Bone marrow (tissue), 2 donors: ENCODE data around the gene GRID1.
"Not testable (repeated sequence)": the region's sequence is repeated elsewhere in the genome, so short reads cannot be mapped to it uniquely, and the experiment has no call there.

ENCODE experiments used
- DNase-seq, 2 donors: peaks; one replicate each; lab custom pipeline; 2025; lab: John Stamatoyannopoulos, UW

Gene GRID1

DNA sequence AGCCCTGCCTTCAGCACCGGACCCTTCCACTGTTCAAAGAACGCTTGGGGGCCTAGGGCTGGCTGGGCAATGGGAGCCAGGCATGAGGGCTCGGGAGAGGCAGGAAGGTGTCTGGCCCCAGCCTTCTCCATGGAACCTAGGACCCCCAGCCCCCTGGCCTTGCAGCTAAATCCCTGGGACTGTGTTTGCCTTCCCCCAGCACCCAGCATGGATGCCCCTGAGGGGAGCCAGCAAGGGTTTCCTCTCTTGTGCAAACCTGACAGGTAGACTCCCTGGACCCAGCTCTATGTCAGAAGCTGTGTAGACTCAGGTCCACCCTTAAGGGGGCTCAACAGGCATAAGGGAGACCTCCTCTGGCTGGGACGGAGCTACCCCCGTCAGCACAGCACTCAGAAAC lies 288.0 kb downstream of the GRID1 start:
- DNase-seq: no peak

DNA sequence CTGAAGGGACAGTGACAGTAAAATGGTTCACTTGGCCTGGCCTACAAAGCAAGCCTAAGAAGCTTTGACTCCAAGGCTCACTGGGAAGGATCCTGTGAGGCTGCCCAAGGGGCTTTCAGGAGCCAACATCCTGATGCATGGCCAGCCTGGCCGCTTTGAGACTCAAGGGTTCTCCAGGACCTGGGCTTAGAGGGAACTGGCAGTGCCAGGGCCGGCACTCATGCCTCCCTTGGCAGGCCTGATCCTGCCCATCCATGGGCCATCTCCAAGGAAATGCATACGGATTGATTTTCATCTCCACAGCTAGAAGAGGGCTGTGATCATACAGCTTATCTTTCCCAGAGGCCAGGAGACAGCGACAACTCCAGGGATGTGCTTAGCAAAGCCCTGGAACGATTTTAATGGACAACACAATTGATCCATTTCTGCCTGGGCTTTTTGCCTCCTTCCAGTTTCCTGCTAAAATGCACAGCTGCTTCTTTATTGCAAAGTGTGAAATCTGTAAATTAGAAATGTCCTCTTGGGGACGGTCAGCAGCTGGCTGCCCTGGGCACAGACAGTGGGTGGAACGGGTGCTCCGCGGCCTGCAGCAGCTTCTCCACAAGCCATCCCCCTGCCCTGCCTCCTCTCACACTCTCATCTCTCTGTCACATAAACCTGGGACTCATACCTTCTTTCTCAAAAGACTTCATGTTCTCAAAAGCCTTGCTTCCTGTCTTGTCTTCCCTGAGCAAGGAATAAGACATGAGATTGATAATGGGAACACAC lies 288.5 kb downstream of the GRID1 start:
- DNase-seq: no peak

DNA sequence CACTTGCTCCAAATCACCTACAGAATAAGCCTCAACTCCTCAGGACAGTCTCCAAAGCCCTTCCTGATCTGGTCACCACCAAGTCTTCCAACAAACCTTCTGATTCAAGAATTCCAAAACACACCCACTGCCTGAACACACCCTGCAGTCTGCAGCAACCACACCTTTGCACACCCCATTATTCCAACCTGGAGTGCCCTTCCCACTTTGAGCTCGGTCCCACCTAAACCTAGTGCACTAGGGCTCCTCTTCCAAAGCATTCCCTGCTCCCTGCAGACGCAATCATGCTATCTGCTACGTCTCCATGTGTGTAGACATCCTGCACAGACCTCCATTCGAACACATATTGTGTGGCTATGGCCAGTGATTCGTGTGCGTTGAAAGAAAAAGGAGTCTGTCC lies 289.3 kb downstream of the GRID1 start:
- no peak for DNase-seq

DNA sequence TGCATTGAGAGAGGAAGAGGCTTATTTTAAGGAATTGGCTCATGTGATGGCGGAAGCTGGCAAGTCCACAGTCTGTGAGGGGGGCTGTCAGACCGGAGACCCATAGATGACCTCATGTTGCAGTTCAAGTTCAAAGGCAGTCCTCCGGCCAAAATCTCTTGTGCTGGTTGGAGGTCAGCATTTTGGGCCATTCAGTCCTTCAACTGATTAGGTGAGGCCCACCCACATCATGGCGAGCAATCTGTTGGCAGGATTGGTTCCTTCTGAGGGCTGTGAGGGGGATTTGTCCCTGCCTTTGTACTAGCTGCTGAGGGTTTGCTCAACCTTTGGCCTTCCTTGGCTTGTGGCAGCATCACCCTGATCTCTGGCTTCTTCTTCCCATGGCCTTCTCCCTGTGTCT lies 290.1 kb downstream of the GRID1 start:
- not testable (repeated sequence) for DNase-seq

DNA sequence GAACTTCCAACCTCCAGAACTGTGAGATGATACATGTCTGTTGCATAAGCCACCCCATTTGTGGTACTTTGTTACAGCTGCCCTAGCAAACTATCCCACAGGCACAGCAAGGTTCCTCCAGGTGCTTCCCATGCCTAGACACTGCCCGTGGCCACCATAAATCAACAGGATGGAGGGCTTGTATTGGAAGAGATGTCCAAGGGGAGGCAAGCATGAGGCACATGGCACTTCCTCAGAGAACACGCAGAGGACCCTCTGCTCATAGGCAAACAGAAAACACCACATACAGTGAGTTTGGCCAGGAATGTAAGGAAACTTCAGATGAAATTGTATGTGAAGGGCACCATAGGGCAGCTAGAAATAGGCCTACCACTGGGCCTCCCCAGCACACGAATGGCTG lies 291.1 kb downstream of the GRID1 start:
- DNase-seq: no peak

DNA sequence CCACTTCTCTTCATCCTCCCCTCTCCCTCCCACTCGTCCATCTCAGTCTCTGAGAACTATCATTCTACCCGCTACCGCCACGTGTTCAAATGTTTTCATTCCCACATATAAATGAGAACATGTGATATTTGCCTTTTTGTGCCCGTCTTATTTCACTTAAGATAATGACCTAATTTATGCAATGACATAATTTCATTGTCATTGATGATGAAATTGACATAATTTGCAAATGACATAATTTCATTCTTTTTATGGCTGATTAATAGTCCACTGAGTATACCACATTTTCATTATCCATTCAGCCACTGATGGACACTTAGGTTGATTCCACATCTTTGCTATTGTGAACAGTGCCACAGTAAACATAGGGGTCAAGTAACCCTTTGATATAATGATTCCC lies 292.3 kb downstream of the GRID1 start:
- DNase-seq: no peak

DNA sequence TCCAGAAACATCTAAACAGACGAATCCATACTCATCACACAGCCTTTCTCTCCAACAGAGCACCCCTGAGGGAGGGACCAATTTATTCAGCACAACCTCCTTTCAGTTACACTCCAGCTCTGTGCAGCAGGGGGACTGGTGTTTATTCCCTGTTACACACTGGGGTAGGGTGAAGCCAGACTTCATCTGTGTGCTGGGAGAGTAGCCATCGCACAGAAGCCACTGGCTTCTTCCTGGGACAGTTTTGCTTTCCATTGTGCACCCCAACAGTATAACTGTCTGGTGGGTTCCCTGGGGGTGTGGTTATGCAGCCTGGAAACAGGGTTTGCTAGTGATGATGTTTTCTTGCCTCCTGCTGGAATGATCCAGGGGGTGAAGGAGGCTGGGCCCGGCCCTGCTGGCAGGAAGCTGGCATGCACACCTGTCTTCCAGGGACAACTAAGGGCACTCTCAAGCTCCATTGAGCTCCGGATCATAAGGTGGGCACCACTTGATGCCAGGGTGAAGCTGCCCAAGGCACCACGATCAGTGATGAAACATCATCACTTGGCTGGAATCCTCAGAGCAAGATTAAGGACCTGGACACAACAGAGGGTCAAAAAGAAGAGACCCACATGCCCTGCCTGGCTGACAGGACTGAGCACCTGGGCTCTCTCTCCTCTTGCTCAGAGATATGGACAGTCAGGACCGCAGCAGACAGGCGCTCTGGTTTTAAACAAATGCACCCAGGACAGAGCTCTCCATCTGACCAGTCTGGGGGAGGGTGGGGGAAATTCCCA lies 293.2 kb downstream of the GRID1 start:
- no peak for DNase-seq

DNA sequence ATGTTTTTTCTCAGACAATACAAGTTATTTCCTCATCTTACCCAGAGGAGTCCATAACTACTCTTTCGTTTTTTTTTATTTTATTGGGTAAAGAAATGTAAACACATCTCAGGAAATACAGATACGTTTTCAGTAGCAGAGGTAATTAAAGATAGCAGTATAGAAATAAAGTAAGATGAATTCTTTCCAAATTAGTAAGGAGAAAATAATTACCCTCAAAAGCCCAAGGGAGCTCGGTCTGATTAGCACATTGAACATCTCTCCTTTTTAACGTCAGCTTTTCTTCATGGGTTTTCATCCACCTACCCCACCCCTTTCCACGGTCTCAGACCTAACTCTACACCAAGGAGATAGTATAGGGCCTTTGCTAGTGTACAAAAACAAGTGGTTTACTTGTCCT lies 294.2 kb downstream of the GRID1 start:
- DNase-seq: no peak

DNA sequence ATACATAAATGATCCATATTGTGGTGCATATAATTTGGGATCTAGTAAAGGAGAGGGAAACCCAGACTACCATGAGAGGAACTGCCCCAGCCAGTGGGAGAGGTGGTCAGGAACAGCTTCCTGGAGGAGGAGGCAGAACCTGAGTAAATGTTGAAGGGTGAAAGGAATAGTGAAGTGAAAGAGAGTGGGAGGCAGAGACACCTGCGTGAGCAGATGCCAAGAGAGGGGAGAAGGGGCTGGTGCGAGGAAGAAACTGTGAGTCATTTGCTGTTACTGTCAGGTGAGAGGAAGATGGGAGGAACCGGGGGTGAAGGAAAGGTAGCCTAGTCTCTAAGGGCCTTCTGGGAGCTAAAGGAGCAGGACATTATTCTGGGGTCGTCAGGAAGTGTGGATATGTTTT lies 294.8 kb downstream of the GRID1 start:
- DNase-seq: no peak

DNA sequence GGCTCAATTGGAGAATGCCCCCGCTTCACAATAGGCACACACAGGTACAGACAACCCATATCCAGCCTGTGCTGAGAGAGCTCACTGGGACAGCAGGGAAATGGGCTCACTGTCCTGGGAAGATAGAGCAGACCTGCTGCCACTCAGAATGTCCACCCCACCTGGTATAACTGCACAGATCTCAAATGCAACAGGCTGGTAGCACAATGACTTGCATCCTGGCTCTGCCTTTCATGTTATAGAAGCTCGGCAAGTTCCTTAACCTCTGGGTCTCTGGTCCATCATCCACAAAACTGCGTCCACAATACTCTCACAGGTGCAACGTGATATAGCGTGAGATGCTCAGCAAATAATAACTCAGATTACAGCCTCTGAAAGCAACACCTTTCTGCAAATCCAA lies 295.4 kb downstream of the GRID1 start:
- DNase-seq: no peak

DNA sequence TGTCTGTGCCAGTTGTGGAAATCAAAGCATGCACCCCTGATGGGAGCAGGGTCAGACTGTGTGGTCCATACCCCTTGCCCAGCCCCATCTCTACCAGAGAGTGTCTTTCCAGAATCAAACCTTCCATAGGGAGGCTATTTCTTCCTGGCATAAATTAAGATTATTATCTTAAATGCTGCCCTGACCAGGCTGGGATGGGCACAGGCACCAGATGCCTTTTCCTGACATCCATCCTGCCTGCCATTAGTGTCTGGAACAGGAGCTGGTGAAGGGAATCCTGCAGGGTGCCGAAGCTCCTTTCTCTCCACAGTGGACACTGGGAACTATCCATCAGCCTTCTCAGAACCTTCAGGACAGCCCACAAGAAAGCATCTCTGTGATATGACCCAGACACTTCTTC lies 296.3 kb downstream of the GRID1 start:
- no peak for DNase-seq

DNA sequence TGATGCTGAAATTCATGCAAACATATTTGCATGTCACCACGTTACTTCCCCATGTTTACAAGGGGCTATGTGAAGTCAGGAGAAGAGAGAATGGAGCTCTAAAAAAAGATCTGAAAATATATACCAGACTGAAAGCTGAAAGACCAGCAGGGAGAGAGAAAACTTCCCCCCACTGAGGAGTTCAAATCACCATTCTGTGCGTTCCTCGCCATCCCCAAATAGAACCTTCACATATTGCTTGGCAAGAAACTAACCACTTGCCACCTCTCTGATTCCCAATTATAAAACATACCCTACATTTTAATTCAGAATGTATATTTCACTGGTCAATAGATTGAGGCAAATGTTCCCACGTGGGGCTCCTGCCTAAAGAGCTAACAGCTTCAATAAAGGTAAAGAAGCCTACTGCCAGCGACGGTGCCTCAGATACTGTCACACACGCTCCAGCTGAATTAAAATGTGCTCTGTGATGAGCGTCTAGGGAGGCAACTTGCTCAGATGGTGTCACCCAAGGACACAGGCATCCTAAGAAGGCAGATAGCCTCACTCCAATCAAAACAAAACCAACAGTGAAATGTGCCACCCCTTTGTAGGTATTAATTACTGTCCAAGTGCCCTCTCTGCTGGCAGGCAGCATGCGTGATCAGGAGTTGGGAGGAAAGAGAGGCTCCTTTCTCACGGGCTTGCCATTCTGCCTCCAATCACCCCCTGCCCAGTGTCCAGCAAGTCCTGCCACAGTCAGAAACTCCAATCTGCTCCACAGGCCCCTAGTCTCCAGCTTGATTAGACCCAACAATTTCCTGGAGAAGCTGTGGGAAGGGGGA lies 298.2 kb downstream of the GRID1 start:
- DNase-seq: no peak

DNA sequence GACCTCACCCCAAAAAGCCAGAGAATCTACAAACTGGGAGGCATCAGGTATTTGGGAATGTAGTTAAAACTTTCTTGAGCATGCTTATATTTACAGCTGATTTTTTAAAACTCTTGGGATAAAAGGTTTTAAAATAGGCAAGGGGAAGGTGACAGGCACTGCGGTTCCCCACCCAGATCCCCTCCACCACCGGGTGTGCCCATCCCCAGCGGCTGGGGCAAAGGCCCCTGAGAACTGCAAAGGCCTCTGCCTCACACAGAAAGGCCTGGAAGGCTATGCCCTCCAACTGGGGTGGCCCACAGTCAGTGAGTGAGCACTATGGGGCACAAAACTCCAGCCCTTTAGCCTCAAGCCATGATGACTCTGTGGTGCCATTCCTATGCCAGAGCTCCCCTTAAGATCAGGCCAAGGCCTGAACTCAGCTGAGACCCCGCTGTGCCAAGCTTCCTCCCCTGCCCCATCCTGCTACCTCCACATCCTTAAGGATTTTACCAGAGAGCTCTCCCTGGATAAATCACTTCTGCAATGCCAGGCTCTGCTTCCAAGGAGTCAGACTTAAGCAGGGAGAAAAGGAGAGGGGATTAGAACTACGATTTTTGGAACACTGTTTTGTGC lies 299.1 kb downstream of the GRID1 start:
- no peak for DNase-seq

DNA sequence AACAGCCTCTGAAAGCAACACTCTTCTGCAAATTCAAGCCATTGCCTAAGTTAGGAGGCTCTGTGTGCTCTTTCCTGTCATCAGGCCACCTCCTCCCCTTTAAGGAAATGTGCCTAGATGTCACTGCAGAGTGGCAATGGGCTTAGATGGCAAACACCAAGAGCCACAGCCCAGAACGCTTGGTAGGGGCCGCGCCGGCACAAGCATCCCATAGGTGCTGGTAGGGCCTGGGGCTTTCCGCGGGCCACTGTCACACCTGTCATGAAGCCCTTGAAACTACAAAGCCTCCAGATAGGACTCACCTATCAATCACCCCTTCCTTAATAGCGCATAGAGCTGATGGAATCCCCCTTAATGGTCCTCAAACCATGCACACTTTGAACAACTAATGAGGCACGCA lies 299.9 kb downstream of the GRID1 start:
- no peak for DNase-seq

DNA sequence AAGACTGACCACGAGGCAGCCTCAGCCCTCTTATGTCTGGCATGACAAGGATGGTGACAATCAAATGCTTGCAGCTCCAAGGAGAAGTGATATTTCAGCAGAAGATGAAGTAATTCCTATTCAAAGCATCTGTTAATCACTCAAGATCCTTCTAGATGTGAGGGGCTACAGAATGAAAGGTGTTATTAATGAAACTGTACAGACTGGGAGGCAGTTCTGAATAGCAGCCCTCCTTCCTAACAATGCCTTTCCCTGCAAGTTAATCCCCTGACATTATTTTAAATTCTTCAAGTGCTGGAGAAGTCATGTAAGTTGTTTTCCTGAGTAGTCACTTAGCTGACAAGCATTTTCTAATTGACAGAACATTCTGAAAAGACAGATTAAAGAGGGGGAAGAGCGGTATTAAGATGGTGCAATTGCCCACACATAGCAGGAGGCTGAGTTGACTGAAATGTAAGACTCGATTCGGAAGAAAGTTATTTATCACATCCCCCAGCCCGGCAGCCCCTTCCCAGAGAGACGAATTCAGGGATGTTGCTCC lies 300.8 kb downstream of the GRID1 start:
- no peak for DNase-seq

DNA sequence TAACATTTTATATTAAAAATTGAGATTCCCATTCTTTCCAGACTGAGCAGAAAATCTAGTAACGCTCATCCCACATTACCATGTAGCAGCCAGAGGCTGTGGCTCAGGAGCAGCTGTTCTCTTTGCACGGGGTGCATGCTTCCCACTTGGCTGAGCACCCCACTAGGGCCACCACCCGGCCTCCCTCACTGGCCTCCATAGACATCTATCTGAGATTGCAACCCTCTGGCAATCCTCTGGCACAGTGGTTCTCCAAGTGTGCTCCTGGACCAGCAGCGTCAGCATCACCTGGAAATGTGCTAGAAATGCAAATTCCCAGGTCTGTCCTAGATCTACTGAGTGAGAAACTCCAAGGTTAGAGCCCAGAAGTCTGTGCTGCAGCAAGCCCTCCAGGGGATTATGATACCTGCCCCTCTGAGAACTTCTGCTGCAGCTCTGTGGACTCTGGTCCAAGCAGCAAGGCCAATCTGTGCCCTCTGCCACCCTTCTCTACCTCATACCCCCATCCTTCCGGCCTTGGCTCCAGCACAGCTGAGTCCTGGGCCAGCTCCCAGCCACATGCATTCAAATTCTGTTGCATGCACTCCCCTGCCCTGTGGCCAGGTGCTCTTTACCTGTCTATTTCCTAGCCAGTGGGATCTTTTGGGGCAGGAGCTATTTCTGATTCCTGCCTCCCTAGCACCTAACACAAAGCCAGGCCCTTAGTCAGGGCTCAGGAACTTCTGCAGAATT lies 301.5 kb downstream of the GRID1 start:
- no peak for DNase-seq

DNA sequence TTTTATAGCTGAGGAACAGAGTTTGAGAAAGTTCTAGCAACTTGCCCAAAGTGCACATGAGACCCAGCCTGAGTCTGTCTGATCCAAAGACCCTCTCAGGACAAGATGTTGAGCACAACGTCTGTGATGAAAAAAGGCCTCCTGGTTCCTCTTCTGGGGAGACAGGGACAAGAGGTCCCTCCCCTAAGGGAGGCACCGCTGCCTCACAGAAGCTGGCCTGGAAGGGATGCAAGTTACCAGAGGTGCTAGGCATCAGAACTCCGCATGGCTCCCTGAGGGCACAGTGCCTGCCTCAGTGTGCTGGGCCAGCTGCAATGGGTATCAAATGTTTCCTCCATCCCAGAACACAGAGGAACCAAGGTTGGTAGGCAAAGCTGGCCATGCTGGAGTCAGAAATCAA lies 302.4 kb downstream of the GRID1 start:
- no peak for DNase-seq

DNA sequence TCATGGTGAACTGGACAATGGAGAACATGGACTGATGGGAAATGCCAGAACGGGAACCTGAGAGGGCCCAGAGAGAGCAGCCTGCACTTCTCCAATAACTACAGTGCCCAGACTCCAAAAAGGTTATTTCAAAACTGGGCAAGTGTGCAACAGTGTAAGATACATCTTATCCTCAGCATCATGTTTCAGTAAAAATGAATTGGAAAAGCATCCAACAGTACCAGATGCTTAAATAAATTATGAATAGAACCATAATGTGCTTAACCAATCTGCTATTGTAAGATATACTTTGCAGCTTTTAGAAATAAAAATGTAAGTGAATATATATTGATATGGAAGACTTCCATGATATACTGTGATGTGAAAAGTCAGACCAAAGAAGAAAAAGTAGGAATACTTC lies 303.3 kb downstream of the GRID1 start:
- no peak for DNase-seq

DNA sequence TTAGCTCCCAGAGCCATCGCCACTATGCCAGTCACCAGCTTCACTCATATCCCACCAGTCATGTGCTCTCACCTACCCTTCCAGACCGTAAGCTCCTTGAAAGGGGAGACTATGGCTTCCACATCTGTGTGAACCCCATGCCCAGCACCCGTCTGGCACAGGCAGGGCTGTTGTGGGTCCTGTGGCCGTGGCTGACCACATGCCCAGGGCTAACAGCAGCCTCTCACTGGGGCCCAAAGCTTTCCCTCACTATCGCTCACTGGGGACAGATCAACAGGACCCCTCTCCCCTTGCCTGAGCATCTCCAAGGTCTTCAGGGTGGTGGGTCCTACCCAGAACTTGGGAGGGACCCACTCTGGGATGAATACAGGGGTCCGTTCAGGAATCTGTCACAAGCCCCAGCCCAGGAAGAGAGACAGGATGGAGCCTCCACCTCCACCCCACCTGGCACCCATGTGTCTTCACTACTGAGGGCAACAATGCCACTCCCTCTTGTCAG lies 303.9 kb downstream of the GRID1 start:
- DNase-seq: no peak

DNA sequence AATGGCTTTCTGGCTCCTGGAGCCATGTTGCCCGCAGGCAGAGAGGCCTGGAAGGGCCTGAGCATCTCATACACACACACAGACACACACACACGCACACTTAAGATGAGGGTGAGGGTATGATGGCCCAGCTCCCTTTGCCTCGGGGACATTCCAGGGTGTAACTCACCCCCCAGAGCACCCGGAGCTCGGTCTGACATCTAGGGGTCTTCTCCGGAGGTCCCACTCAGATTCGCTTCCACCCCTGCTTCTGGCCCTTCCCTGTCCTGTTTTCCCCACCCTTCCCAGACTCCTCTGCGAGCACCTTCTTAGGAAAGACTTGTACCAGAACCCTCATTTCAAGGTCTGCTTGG lies 304.4 kb downstream of the GRID1 start:
- no peak for DNase-seq
